Erythroblast (primary cell): ENCODE data around the gene ZBTB20.
"Not testable (repeated sequence)": the region's sequence is repeated elsewhere in the genome, so short reads cannot be mapped to it uniquely, and the experiment has no call there.

Experiments used
- DNase-seq, 2 experiments: peaks; one replicate each; lab custom pipeline; 2025; lab: John Stamatoyannopoulos, UW
- GATA1 ChIP-seq: IDR thresholded peaks from 2 replicates; pipeline ENCODE4 v1.6.1; 2011; ENCODE audit warnings: low read depth, mild to moderate bottlenecking, control low read depth, low read length, moderate library complexity
- POLR2A ChIP-seq: IDR thresholded peaks from 2 replicates; pipeline ENCODE4 v1.6.1; 2011; ENCODE audit warnings: mild to moderate bottlenecking, low read length

Gene ZBTB20

DNA sequence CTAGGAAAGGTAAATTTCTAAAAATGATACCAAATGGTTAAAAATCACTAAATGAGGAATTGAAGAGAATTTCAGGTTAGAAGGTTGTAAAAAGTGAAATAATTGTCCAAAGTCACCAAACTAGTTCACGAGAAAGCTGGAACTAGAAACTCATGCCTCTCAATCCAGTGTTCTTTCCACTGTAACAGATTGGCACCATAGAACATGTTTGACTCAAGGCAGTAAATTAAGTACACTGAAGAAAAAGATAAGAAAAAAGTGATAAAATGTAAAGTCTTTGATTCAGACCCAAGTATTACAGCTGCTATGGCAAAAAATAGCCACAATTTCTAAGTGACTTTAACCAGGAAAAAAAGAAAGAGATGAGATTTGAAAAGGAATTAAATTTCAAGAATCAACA, 26.5 kb downstream of the ZBTB20 start:
- DNase-seq = no peak
- TF ChIP-seq GATA1 (no peak), POLR2A (no peak)

DNA sequence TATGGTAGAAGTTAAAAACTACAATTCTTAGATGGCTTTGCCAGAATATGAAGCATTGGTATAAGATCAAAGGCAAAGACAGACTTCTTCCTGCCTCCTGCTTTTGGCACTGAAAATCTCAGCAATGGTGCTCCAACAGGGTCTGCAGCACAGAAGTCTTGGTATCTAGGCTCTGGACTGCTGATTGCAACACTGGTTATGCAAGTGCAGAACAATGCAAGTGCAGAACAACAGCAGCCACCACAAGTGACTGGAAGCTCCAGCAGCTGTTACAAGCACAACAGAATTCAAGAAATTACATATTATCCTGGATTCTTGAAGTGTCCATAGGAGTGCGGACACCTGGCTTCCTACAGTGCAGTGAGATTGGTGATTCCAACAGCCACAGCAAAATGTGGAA, 33.7 kb downstream of the ZBTB20 start:
- TF ChIP-seq GATA1 (no peak), POLR2A (no peak)
- DNase-seq = no peak

DNA sequence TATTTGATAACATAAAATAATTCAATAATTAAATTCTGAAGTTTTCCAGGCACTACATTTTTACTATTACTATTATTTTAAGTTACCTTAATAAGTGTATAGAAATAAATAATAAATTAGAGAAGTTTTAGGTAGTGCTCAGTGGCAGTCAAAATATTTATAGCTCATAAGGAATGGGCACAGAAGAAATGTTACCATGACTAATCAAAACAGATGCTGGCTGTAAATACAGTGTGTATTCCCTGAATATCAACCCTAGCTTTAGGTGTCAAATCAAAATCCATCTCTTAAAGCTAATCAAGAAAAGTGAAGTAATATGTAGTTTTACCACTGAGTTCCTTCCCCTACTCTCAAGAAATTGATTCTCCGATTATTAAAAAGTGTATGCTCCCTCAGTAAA, 35.5 kb downstream of the ZBTB20 start:
- DNase-seq = no peak
- TF ChIP-seq GATA1 = no peak
- TF ChIP-seq POLR2A = no peak

DNA sequence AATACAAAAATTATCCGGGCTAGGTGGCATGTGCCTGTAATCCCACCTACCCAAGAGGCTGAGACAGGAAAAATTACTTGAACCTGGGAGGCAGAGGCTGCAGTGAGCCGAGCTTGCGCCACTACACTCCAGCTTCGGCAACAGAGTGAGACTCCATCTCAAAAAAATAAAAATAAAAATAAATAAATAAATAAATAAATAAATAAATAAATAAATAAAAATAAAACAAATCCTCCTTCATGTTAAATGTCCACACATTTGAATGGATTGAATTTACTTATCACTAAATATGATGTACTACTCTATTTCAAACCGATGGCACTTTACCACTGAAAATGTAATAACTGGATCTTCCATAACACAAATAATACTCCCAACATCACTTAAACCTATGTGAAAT, 36.3 kb downstream of the ZBTB20 start:
- DNase-seq = no peak
- TF ChIP-seq POLR2A = no peak

DNA sequence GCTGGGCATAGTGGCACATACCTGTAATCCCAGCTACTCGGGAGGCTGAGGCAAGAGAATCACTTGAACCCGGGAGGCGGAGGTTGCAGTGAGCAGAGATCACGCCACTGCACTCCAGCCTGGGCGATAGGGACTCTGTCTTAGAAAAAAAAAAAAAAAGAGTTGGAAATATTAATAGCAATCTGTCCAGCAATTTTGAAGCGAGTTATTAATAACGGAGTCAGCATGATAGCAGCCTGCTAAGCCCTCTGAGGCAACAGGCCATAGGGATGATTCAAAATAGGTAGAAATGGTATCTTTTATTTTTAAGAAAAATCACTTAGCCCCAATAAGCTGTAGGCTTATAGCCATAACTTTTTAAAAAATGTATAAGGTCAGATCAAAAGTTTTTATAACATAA, 37.0 kb downstream of the ZBTB20 start:
- DNase-seq = not testable (repeated sequence)

DNA sequence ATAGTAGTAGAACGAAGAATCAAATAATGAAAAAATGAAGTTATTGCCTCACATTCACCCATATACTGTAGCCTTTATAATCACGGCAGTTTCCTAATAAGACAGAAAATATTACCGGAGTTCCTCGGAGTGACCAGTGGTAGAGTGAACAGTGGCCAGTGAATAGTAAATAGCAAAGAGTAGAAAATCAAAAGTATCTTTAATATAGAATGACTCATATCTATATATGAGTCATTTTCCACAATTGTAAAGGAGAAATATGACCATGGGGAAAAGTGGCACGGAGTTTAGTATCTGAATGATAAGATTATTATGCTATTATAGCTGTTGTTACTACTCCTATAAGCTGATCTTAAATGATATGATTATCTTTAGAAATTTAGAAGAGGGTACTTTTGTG, 38.5 kb downstream of the ZBTB20 start:
- DNase-seq = no peak
- no peak for TF ChIP-seq GATA1
- no peak for TF ChIP-seq POLR2A

DNA sequence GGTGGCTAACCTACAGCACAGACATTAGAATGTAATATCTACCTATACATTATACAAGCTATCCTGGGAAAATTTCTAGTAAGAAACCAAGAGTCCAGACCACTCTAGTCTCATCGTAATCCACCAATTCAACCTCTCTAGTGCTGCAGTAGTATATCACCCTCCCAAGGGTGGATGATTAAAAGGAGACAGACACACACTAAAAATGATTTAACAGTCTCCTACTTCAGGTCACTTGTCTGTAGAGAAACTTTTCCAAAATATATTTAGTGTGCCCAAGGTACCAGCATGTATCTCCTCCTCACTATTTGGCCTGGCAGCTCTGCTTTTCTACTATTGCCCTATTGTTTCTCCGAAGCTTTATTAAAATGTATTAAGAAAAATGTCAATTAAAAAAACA, 45.0 kb downstream of the ZBTB20 start:
- TF ChIP-seq POLR2A = no peak
- TF ChIP-seq GATA1 = no peak

DNA sequence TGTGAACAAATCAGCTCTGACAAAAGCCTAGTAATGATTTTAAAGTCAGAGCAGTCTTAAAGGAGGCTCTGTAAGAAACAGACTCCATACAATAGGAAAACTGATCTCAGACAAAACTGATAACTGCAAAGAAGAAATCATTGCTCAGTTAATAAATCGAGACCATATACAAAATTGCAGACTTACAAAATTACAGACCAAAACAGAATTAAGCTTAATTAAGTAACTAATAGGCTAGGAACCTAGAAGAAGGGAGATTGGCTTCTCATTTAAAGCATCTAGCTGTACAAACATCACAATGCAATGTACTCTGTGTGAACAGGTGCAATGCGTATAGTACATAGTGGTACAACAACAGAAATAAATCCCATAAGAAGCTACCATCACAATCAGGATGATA, 46.3 kb downstream of the ZBTB20 start:
- DNase-seq = no peak
- TF ChIP-seq GATA1 (no peak), POLR2A (no peak)

More for the DNA sequence above, 45.0 kb downstream of the ZBTB20 start:
- DNase-seq = no peak

DNA sequence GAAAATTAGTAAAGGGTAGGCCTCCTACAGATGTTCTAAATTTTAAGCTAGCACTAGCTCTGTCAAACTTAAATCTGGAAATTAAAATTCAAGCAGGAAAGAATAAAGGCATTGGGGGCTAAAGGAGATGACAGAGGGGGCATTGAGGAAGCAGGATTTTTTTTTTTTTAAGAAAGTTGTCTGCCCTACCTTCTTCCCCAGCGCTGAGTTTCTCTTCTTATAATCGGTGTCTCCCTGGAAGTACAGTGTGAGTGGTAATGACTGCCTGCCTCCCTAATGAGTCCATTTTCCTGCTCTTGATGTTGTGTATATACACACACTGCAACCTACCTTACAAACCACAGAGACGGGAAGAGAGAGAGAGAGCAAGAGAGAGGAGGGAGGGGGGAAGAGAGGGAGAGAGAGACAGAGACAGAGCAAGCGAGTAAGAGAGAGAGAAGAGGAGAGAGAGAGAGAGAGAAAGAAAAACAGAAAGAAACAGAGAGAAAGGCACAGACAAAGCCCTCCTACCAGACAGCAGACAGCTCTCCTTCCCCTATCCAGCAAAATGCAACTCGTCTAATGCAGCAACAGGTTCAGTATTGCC, 47.0 kb downstream of the ZBTB20 start:
- DNase-seq = no peak
- TF ChIP-seq POLR2A (no peak), GATA1 (no peak)

DNA sequence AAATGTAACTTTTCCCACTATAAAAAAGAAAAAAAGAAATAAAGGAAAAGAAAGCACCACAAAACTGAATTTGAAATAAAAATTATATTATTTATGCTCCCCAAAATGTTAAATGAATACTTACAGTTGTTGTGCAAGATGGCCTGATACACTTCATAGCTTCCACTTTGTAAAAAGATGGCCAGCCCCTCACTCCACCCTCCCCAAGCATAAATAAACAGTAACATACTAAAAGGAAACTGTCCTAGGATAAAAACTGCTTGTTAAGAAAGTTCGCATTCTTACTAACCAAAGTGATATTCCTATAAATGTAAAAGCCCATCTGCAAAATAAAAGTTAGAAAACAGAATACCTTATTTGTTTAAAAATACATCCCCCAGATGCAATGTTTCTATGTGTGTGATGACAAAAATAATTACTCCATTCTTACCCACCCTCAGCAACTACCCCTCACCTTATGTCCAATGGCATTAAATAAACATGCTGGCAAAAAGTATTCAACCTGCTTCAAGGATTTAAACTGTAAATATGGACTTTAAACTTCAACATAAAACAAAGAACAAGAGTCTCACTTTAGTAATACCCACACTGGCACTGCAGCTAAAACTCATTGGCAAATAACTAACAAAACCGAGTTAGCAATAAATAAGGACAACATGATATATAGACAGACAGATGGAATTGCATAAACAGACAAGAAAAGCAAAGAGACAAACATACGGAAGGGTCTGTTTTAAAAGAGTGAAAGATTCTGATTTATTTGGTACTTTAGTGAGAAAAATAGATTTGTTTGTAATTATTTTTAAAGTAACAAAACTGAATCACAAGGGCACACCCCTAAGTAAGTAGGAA, 47.7 kb downstream of the ZBTB20 start:
- no peak for TF ChIP-seq GATA1
- no peak for TF ChIP-seq POLR2A
- no peak for DNase-seq

DNA sequence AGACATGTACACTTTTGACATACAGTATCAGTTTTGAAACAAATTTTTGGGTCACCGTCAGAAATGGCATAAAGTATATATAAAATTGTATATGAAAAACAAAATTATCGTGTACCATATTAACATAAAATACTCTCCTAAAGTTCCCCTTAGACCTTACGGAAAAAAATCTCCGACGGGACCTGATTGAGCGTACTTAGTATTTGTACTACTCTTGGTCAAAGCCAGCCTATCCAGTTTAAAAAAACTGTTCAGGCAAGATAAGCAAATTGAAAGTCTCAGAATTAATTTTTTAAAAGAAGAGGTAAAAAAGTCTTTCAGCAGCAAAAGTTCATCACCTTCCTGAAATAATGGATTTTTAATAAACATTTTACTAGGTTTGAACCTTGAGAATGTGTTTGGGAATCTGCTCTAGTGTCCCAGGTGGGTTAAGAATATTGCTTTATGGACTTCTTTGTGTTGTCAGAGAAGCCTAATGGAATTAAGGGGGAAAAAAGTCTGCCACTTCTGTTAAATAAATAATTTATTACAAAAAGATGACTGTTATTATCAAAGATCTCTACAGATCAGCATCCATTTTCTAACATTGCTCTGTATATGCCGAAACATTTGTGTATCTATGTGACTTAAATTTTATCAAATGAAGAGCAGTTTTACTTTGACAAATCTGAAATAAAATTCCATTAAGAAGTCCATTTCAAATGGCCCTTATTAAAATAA, 48.6 kb downstream of the ZBTB20 start:
- DNase-seq = no peak
- TF ChIP-seq GATA1 (no peak), POLR2A (no peak)

DNA sequence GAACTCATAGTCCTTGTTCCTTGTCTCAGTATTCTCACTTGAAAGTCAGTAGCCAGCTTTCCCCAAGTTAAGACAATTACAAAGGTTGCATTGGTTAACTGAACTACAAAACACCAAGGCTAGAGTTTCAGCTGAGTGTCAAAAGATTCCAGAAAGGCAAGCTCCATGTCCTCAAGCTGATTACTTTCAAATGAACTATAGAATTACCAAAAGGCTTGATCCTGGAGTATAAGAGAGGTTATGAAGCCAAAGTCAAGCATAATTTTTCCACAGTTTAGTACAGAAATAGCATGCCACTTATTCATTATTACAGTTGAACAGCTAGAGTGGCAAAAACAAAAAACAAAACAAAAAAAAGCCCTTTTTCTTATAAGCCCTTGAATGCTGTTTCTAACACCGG, 51.9 kb downstream of the ZBTB20 start:
- no peak for TF ChIP-seq GATA1
- DNase-seq = no peak

DNA sequence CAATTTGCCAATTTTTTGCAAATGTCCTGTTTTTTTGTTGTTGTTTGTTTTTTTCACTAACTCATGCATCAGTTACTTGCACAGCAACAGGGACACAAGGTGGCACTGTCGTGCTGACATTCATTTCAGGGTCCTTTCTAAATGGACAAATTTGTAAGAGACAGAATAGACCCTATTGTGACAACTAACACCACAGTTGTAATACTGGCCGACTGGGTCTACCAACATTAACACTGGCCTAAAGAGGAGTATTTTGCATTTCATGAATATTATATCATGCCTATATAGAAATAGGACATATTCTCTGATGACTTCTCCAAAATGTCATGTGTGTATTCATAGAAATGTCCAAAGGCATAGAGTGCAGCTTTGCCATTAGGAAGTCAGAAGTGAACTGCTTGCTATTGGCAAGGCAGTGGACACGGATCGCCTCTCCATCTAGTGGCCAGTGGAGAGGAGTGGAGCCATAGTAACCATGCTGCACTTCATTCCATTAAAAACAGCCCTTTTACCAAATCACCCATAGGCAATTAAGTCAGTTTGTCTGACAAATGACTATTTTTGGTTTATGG, 54.8 kb downstream of the ZBTB20 start:
- peak; percentile 65 to 74 for DNase-seq

DNA sequence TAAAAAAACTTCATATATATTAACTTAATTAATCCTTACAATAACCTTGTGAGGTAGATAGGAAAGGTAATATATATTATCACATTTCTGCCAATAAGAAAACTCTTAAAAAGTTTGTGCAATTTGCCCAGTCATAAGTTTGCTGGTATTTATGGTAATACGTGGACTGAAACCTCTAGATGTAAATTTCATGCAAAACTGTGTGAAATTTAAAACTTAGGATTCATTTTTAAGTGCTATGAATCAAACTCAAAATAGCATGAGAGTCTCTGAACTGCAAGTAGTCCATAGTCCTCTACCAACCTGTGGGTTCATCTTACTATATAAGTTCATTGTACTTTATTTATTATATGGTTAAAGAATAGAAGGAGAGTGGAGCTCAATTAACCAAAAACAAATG, 56.4 kb downstream of the ZBTB20 start:
- DNase-seq = no peak
- TF ChIP-seq POLR2A (no peak), GATA1 (no peak)

More for the DNA sequence above, 54.8 kb downstream of the ZBTB20 start:
- TF ChIP-seq GATA1 = no peak
- no peak for TF ChIP-seq POLR2A
